ENCODE measurements around the gene BRAF. TPM values are rescaled to one million over a fixed set of nuclear protein-coding genes. Genes with fewer than 3 reads are reported as not detected.
"Not testable (repeated sequence)": the region's sequence is repeated elsewhere in the genome, so short reads cannot be mapped to it uniquely, and the experiment has no call there.

The BRAF gene
- total and polyA plus RNA-seq, 8 donors = 5.2 to 21.7 (median 16.3) TPM

- no peaks in the 10 kb centered on the region for H3K36me3 ChIP-seq
- H3K27ac ChIP-seq = no peak overlapping the region
- WGBS, 2 donors = 51 to 52% methylated on average over 5 of the region's 5 CpGs
- DNase-seq (no peak), ATAC-seq (no peak), FAIRE-seq (no peak)
- H3K9me3 ChIP-seq = no peaks in the 10 kb centered on the region
- intact Hi-C loops (cut with DNase I) = no loop called here
- no peak for TF ChIP-seq CTCF (IDR thresholded peaks at IDR 0.05)
- H3K4me1 ChIP-seq = no peaks in the 10 kb centered on the region
- no peak overlapping the region for H3K4me3 ChIP-seq
- H3K27me3 ChIP-seq = no peaks in the 10 kb centered on the region
These were observed 42.0 kb upstream of the BRAF start for GRCh38 chr7:140966561-140967233.

GRCh38 chr7:140961117-140961516, 36.4 kb upstream of the BRAF start:
- TF ChIP-seq CTCF (IDR thresholded peaks at IDR 0.05) = no peak
- H3K36me3 ChIP-seq = no peaks in the 10 kb centered on the region
- H3K4me3 ChIP-seq = no peak overlapping the region
- no peak overlapping the region for H3K27ac ChIP-seq
- DNase-seq (no peak), ATAC-seq (no peak), FAIRE-seq (no peak)
- WGBS, 2 donors = 82 to 95% methylated on average over 2 to 4 of the region's 4 CpGs
- H3K27me3 ChIP-seq = no peaks in the 10 kb centered on the region
- intact Hi-C loops (cut with DNase I) = no loop called here
- no peaks in the 10 kb centered on the region for H3K9me3 ChIP-seq
- no peaks in the 10 kb centered on the region for H3K4me1 ChIP-seq

GRCh38 chr7:140956997-140957396, 32.3 kb upstream of the BRAF start:
- H3K27me3 ChIP-seq; H3K9me3 ChIP-seq; FAIRE-seq; H3K4me1 ChIP-seq; intact Hi-C loops (cut with DNase I); ATAC-seq; H3K4me3 ChIP-seq; H3K36me3 ChIP-seq; H3K27ac ChIP-seq: not testable (repeated sequence)
- 90 to 94% methylated on average over 23 to 25 of the region's 25 CpGs for WGBS, 2 donors
- DNase-seq = peak in 1 of 6 donors; percentile 47

GRCh38 chr7:140945940-140946339, 21.2 kb upstream of the BRAF start:
- FAIRE-seq = no peak
- intact Hi-C loops (cut with DNase I) = no loop called here
- H3K4me3 ChIP-seq = no peak overlapping the region
- no peaks in the 10 kb centered on the region for H3K4me1 ChIP-seq
- no peaks in the 10 kb centered on the region for H3K9me3 ChIP-seq
- no peaks in the 10 kb centered on the region for H3K36me3 ChIP-seq
- DNase-seq = no peak
- 42 to 61% methylated on average over 2 of the region's 2 CpGs for WGBS, 2 donors
- H3K27me3 ChIP-seq = no peaks in the 10 kb centered on the region
- no peak for ATAC-seq
- no peak for TF ChIP-seq CTCF (IDR thresholded peaks at IDR 0.05)
- no peak overlapping the region for H3K27ac ChIP-seq

- FAIRE-seq; DNase-seq; H3K4me3 ChIP-seq; H3K9me3 ChIP-seq; ATAC-seq; H3K4me1 ChIP-seq; H3K27ac ChIP-seq; intact Hi-C loops (cut with DNase I); H3K36me3 ChIP-seq; H3K27me3 ChIP-seq: not testable (repeated sequence)
- WGBS, 2 donors = 97 to 98% methylated on average over 5 of the region's 5 CpGs
These were observed 17.5 kb upstream of the BRAF start for GRCh38 chr7:140942242-140942641.

- Histone ChIP-seq H3K4me1 (no peaks in the 10 kb centered on the region), H3K9me3 (no peaks in the 10 kb centered on the region), H3K27me3 (no peaks in the 10 kb centered on the region), H3K27ac (no peak overlapping the region), H3K4me3 (no peak overlapping the region), H3K36me3 (no peaks in the 10 kb centered on the region)
- DNase-seq (no peak), ATAC-seq (no peak), FAIRE-seq (no peak)
- TF ChIP-seq CTCF (IDR thresholded peaks at IDR 0.05) = no peak
- 89 to 90% methylated on average over 1 of the region's 1 CpG for WGBS, 2 donors
- intact Hi-C loops (cut with DNase I) = no loop called here
These were observed 16.2 kb upstream of the BRAF start for GRCh38 chr7:140940898-140941297.

Data from pancreas (tissue), 10 donors.